HG03280 (cell line): ENCODE data around the gene BRD7.

ENCODE experiments used
- ATAC-seq: cut with Tn5 transposase; IDR thresholded peaks from one replicate; pipeline ENCODE4 v1.9.1; 2021; ENCODE audit warnings: mild to moderate bottlenecking, moderate library complexity; ENCODE audit not compliant: unreplicated experiment

BRD7 gene

GRCh38 chr16:50305441-50306061, 63.2 kb downstream of the BRD7 start:
- ATAC-seq, result no peak

- no peak for ATAC-seq
Measured at GRCh38 chr16:50304467-50305440, 64.0 kb downstream of the BRD7 start.

- no peak for ATAC-seq
Measured at GRCh38 chr16:50303605-50304466, 65.0 kb downstream of the BRD7 start.

GRCh38 chr16:50303041-50303604, 65.7 kb downstream of the BRD7 start:
- ATAC-seq, result no peak

- no peak for ATAC-seq
Measured at GRCh38 chr16:50302472-50303005, 66.2 kb downstream of the BRD7 start.

GRCh38 chr16:50301626-50302471, 66.9 kb downstream of the BRD7 start:
- no peak for ATAC-seq

- no peak for ATAC-seq
Measured at GRCh38 chr16:50300942-50301625, 67.7 kb downstream of the BRD7 start.

- no peak for ATAC-seq
Measured at GRCh38 chr16:50299508-50300105, 69.2 kb downstream of the BRD7 start.

- no peak for ATAC-seq
Measured at GRCh38 chr16:50298591-50299507, 69.9 kb downstream of the BRD7 start.

GRCh38 chr16:50298075-50298460, 70.7 kb downstream of the BRD7 start:
- no peak for ATAC-seq

GRCh38 chr16:50297301-50298074, 71.3 kb downstream of the BRD7 start:
- no peak for ATAC-seq

- no peak for ATAC-seq
Measured at GRCh38 chr16:50296807-50297206, 72.0 kb downstream of the BRD7 start.

GRCh38 chr16:50295541-50296132, 73.2 kb downstream of the BRD7 start:
- no peak for ATAC-seq

- no peak for ATAC-seq
Measured at GRCh38 chr16:50294955-50295354, 73.8 kb downstream of the BRD7 start.

GRCh38 chr16:50293994-50294855, 74.6 kb downstream of the BRD7 start:
- ATAC-seq, result no peak
